GM21515 (cell line): ENCODE results near the gene ANKIB1.
"Not testable (repeated sequence)": the region's sequence is repeated elsewhere in the genome, so short reads cannot be mapped to it uniquely, and the experiment has no call there.

ENCODE experiments used
- ATAC-seq: cut with Tn5 transposase; IDR thresholded peaks from one replicate; pipeline ENCODE4 v1.9.1; 2021; ENCODE audit not compliant: unreplicated experiment

ANKIB1 gene

GRCh38 chr7:92325173-92325572 is 79.4 kb downstream of the ANKIB1 start:
- ATAC-seq: no peak

GRCh38 chr7:92325858-92326257 is 80.1 kb downstream of the ANKIB1 start:
- no peak for ATAC-seq

- no peak for ATAC-seq
Observed at GRCh38 chr7:92330835-92331438, 85.2 kb downstream of the ANKIB1 start.

- ATAC-seq: no peak
Observed at GRCh38 chr7:92331508-92331907, 85.7 kb downstream of the ANKIB1 start.

- ATAC-seq: no peak
Observed at GRCh38 chr7:92332782-92333181, 87.0 kb downstream of the ANKIB1 start.

- no peak for ATAC-seq
Observed at GRCh38 chr7:92333866-92334265, 88.1 kb downstream of the ANKIB1 start.

GRCh38 chr7:92335574-92335973 is 89.8 kb downstream of the ANKIB1 start:
- ATAC-seq: no peak

GRCh38 chr7:92336662-92337340 is 91.0 kb downstream of the ANKIB1 start:
- no peak for ATAC-seq

GRCh38 chr7:92340016-92340415 is 94.2 kb downstream of the ANKIB1 start:
- ATAC-seq: no peak

GRCh38 chr7:92343714-92344113 is 97.9 kb downstream of the ANKIB1 start:
- no peak for ATAC-seq

GRCh38 chr7:92352009-92352408 is 106.2 kb downstream of the ANKIB1 start:
- no peak for ATAC-seq

GRCh38 chr7:92354214-92354613 is 108.4 kb downstream of the ANKIB1 start:
- no peak for ATAC-seq

GRCh38 chr7:92356406-92356805 is 110.6 kb downstream of the ANKIB1 start:
- ATAC-seq: no peak

- ATAC-seq: no peak
Observed at GRCh38 chr7:92357260-92357659, 111.5 kb downstream of the ANKIB1 start.

- not testable (repeated sequence) for ATAC-seq
Observed at GRCh38 chr7:92359179-92359578, 113.4 kb downstream of the ANKIB1 start.

- no peak for ATAC-seq
Observed at GRCh38 chr7:92359801-92360200, 114.0 kb downstream of the ANKIB1 start.

GRCh38 chr7:92360387-92360786 is 114.6 kb downstream of the ANKIB1 start:
- ATAC-seq: no peak

- no peak for ATAC-seq
Observed at GRCh38 chr7:92362131-92362530, 116.4 kb downstream of the ANKIB1 start.

GRCh38 chr7:92366730-92367129 is 121.0 kb downstream of the ANKIB1 start:
- ATAC-seq: no peak

GRCh38 chr7:92368741-92369140 is 123.0 kb downstream of the ANKIB1 start:
- no peak for ATAC-seq

GRCh38 chr7:92375013-92375412 is 129.2 kb downstream of the ANKIB1 start:
- ATAC-seq: no peak

- no peak for ATAC-seq
Observed at GRCh38 chr7:92391071-92391470, 145.3 kb downstream of the ANKIB1 start.

- no peak for ATAC-seq
Observed at GRCh38 chr7:92397542-92397941, 151.8 kb downstream of the ANKIB1 start.
